ENCODE measurements around the gene TMEM164.

The TMEM164 gene

GRCh38 chrX:110081320-110081719 is 78.4 kb downstream of the TMEM164 start:
- DNase-seq (ENCODE audit: low read depth in 3 of 3) = no peak

- no peak for DNase-seq (ENCODE audit: low read depth in 3 of 3)
Observed at GRCh38 chrX:110081740-110082139, 78.8 kb downstream of the TMEM164 start.

- DNase-seq (ENCODE audit: low read depth in 3 of 3) = no peak
Observed at GRCh38 chrX:110082161-110082560, 79.2 kb downstream of the TMEM164 start.

- DNase-seq (ENCODE audit: low read depth in 3 of 3) = no peak
Observed at GRCh38 chrX:110086162-110086915, 83.4 kb downstream of the TMEM164 start.

GRCh38 chrX:110086916-110087484 is 84.1 kb downstream of the TMEM164 start:
- no peak for DNase-seq (ENCODE audit: low read depth in 3 of 3)

- DNase-seq (ENCODE audit: low read depth in 3 of 3) = no peak
Observed at GRCh38 chrX:110087485-110088356, 84.8 kb downstream of the TMEM164 start.

DNA sequence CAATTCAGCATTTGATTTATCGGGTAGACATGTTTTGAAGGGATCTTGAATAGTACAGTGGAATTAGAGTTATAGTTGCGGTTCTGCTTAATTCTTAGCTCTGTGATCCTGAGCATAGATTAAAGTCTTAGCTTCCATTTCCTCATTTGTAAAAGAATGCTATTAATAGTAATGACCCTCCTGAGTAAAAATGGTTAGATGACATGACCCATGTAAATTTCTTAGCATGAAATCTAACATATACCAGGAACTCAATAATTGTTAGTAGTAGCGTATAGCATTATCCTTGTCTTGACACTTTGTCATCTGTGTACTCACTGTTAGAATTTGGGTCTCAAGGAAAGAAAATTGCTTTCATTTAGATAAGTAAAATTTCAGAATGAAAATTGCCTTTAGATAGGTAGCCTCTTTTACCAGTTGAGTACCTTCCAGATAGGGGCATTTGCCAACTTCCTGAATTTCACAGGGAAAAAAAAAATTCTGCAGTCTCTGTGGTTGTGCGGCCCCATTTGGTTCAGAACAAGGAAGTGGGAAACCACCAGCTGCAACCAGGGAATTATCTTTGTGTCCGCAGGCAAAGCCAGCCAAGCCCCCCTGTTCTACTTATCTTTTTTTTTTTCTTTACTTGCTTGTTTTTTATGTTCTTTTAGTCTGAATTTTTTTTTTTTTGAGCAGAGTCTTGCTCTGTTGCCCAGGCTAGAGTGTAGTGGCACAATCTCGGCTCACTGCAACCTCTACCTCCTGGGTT is 86.9 kb downstream of the TMEM164 start:
- DNase-seq (ENCODE audit: low read depth in 3 of 3) = no peak

- no peak for DNase-seq (ENCODE audit: low read depth in 3 of 3)
Observed at GRCh38 chrX:110097920-110098319, 95.0 kb downstream of the TMEM164 start.

- DNase-seq (ENCODE audit: low read depth in 3 of 3) = no peak
Observed at GRCh38 chrX:110103344-110103743, 100.4 kb downstream of the TMEM164 start.

- no peak for DNase-seq (ENCODE audit: low read depth in 3 of 3)
Observed at GRCh38 chrX:110104078-110104477, 101.2 kb downstream of the TMEM164 start.

- no peak for DNase-seq (ENCODE audit: low read depth in 3 of 3)
Observed at GRCh38 chrX:110108381-110108821, 105.5 kb downstream of the TMEM164 start.

DNA sequence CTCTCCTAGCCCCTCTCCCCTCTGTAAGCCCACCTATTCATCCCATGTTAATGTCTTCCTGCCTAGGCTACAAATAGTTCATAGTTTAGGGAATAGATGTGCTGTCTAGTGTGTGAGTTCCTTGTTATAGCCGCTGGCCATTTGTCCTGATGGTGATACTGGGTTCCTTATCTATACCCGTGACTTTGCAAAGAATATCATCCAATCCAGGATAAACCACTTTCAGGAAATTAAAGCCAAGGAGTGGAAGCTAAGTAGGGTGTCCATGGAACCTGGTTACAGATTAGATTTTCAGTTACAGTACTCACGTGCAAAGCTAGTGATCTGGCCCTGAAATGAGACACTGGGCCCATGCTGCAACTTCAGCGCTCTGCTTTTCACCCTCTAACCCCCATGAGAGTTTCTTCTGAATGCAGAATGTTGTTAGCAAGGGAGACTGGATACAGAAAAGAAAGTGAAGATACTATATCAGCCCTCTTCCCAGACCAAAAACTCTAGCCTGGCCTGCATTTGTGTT is 111.4 kb downstream of the TMEM164 start:
- no peak for DNase-seq (ENCODE audit: low read depth in 3 of 3)

- no peak for DNase-seq (ENCODE audit: low read depth in 3 of 3)
Observed at GRCh38 chrX:110116066-110116980, 113.4 kb downstream of the TMEM164 start.

DNA sequence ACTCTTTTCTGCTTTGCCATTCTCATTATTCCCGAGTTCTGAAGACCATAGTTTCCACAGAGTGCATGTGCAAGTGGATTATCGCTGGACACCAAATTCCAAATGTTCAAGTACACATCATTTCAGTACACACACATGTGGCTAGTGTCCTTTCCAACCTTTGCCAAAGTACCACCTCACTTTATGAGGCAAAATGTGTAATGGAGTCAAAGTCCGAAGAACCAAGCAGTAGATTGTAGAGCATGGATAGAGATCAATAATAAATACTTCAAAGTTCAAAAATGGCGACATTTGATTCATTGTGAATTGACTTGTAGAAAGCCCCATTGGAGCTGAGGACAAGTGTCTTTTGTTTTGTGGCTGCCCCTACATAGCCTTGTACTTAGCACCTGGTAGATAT is 115.6 kb downstream of the TMEM164 start:
- no peak for DNase-seq (ENCODE audit: low read depth in 3 of 3)

GRCh38 chrX:110119480-110119879 is 116.6 kb downstream of the TMEM164 start:
- DNase-seq (ENCODE audit: low read depth in 3 of 3) = no peak

DNA sequence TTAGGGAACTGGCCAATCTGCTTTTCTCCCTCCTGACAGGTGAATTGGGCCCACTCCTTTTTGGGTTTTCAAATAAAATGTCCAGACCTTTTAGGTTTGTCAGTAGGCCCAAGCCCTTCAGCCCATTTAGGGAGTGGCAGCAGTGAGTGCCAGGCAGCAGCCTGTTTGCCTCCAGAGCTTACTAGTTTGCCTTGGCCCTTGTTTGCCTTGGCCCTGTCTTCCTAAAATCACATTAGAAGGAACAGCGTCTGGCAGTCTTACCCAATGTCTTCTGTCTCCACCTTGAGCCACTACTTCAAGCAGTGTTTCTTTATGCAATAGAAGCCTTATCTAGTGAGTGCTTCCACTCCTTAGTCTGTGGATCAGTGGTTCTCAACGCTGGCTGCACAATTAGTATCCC is 117.1 kb downstream of the TMEM164 start:
- no peak for DNase-seq (ENCODE audit: low read depth in 3 of 3)

DNA sequence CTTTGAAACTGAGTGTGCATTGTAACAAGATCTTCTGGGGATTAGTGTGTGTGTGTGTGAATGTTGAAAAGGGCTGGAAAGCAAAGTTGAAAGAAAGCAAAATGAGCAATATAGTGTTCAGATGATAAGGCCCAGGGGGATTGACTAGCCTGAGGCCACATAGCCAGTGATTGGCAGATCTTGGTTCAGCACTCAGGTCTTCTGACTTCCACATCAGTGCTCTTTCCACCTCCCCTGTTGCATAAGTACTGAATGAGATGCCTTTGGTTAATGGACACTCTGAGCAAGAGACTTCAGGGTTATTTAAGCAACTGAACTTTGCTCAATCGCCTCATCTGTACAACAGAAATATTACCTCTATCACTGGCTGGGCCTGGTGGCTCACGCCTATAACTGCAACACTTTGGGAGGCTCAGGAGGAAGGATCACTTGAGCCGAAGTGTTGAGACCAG is 120.4 kb downstream of the TMEM164 start:
- no peak for DNase-seq (ENCODE audit: low read depth in 3 of 3)

DNA sequence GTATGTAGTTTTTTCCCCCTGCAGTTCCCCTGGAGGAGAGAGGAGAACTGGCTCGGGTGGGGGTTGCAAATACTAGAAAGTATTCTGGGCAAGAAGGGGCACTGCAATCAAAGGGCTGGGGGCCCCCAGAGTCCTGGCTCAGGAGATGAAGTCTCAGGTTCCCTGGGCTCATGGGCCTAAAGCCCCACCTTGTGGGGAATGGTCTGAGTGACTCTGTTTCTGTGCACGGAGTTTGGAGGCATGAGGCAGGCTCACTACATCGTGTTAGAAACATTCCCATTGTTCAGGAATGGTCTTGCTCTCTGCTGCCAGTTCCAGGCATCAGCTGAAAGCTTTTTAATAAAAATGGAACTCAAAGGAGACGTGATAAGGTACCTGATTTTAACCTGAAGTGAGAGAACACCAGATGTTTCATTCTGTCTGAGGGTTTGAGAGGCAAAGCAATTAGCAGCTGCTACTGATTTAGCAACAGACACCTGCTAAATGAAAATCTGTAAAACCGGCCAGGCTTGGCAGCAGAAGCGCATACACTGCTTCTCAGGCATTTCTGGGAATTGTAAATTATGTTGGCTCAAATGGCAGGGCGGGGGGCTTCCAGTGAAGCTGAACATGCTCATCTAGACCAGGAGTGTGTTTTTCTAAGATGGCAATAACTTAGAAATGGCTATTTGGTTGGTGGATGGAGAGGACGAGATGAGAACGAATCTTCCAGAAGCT is 122.7 kb downstream of the TMEM164 start:
- no peak for DNase-seq (ENCODE audit: low read depth in 3 of 3)

GRCh38 chrX:110131031-110131430 is 128.1 kb downstream of the TMEM164 start:
- no peak for DNase-seq (ENCODE audit: low read depth in 3 of 3)
